GM19328 (cell line): ENCODE data around the gene UTS2R.
"Not testable (repeated sequence)": the region's sequence is repeated elsewhere in the genome, so short reads cannot be mapped to it uniquely, and the experiment has no call there.

Experiments
- ATAC-seq: cut with Tn5 transposase; IDR thresholded peaks from one replicate; pipeline ENCODE4 v1.9.1; 2021; ENCODE audit warnings: mild to moderate bottlenecking, moderate library complexity; ENCODE audit not compliant: unreplicated experiment

Gene UTS2R

GRCh38 chr17:82373731-82374625 lies 2.4 kb downstream of the UTS2R start:
- no peak for ATAC-seq

- no peak for ATAC-seq
Observed at GRCh38 chr17:82374626-82375331, 3.2 kb downstream of the UTS2R start.

GRCh38 chr17:82375359-82376041 lies 3.9 kb downstream of the UTS2R start:
- no peak for ATAC-seq

GRCh38 chr17:82376042-82376730 lies 4.6 kb downstream of the UTS2R start:
- ATAC-seq = no peak

- ATAC-seq = not testable (repeated sequence)
Observed at GRCh38 chr17:82377294-82377693, 5.7 kb downstream of the UTS2R start.

- no peak for ATAC-seq
Observed at GRCh38 chr17:82377924-82378740, 6.6 kb downstream of the UTS2R start.

DNA sequence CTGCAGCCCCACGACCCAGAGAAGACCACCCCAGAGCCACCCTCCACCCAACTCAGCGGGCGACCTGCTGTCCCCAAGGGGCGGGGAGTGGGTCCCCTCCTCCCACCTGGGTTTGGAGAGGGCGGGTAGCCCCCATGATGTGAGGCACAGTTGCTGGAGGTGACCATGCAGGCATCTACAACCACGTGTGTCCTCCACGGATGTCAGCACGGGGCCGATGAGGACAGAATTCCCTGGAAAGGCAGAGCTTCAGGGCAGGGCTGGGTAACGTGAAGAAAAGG lies 7.1 kb downstream of the UTS2R start:
- ATAC-seq = no peak

- ATAC-seq = no peak
Observed at GRCh38 chr17:82380860-82381702, 9.5 kb downstream of the UTS2R start.

- not testable (repeated sequence) for ATAC-seq
Observed at GRCh38 chr17:82381703-82382009, 10.1 kb downstream of the UTS2R start.

DNA sequence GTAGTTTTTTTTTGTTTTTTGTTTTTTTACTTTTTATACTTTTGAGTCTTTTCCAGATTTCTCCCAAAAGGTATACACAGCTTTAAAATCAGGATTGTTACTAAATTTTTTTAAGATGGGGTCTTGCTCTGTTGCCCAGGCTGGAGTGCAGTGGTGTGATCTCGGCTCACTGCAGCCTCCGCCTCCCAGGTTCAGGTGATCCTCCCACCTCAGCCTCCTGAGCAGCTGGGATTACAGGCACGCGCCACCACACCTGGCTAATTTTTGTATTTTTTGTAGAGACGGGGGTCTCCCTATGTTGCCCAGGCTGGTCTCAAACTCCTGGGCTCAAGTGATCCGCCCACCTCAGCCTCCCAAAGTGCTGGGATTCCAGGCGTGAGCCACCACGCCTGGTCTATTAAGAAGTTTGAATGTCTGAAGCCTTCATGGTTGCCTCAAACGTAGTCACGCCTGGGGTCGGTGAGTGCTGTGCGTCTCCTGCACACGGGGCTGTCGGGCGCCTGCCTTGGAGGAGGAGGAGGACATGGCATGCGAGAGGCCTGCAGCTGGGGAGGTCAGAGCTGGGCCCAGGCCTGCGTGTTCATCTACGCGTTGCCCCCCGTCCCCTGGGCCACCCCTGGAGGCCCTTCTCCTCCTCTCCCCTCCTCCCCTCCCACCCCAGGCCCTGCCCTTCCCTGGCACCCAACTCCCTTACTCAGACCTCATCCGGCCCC lies 10.8 kb downstream of the UTS2R start:
- ATAC-seq = not testable (repeated sequence)

DNA sequence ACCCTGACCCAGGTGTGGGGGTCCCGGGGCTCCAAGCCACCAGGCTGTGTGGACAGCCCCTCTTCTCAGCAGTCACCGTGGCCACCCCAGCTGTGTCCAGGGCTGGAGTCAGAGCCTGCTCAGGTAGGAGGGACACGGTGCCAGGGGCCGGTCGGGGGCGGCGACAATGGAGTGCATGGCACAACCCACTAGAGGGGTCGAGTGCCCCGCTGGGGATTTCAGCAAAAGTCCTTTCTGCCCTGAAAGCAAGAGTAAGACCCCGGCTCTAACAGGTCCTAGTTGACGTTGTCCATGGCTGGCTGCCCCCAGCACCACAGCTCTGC lies 11.3 kb downstream of the UTS2R start:
- no peak for ATAC-seq

GRCh38 chr17:82383411-82383810 lies 11.8 kb downstream of the UTS2R start:
- ATAC-seq = no peak

GRCh38 chr17:82384051-82384729 lies 12.6 kb downstream of the UTS2R start:
- ATAC-seq = no peak

DNA sequence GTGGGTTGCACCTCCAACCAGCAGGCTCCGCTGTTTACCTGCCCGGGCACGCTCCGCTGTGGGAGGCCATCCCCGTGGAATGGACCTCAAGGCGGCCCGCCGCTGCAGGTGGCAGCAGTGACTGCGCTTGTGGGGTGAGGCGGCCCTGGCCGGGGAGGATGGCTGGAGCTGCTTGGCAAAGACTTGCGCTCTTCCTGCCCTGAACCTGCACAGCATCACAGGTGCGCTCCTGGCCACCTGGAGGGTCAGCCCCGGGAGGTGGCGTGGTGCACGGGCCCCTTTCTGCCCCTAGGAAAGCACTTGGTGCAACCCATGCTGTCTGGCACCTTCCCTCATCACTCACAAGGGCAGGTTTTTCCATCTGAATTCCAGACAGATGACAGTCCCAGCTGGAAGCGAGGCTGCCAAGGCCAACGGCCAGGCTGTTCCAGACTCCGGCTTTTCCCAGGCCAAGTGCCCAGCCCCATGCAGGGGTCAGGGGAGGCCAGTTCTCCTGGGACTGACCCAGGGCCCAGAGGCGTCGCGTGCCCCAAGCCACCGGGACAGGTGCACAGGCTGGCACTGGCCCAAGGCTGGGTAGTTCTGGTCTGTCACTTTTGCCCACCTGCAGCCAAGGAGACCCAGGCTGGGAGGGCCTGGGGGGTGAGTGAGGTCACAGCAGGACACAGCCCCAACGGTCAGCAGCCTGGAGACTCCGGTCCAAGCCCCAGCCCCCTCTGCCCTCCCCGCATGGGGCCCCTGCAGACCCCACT lies 13.3 kb downstream of the UTS2R start:
- ATAC-seq = no peak

GRCh38 chr17:82385559-82386254 lies 14.1 kb downstream of the UTS2R start:
- ATAC-seq = no peak

GRCh38 chr17:82386255-82386831 lies 14.8 kb downstream of the UTS2R start:
- ATAC-seq = no peak
